HEK293 (cell line): ENCODE results near the gene TYW5.

Source experiments
- KLF10 ChIP-seq: fragments of 450-650 bp; IDR thresholded peaks from 2 replicates; pipeline ENCODE4 v1.5.1; 2018; ENCODE audit warnings: missing biosample characterization, mild to moderate bottlenecking, missing genetic modification characterization
- PRDM2 ChIP-seq: fragments of 450-650 bp; formaldehyde crosslinking; IDR thresholded peaks from 2 replicates; pipeline ENCODE4 v1.5.1; 2016; ENCODE audit warnings: missing biosample characterization, missing genetic modification characterization, borderline replicate concordance
- REST ChIP-seq: fragments of 450-650 bp; formaldehyde crosslinking; IDR thresholded peaks from 2 replicates; pipeline ENCODE4 v1.5.1; 2016; ENCODE audit warnings: missing biosample characterization, missing genetic modification characterization
- ZEB2 ChIP-seq: fragments of 450-650 bp; formaldehyde crosslinking; IDR thresholded peaks from 2 replicates; pipeline ENCODE4 v1.5.1; 2016; ENCODE audit warnings: missing biosample characterization, missing genetic modification characterization
- ZNF174 ChIP-seq: fragments of 450-650 bp; formaldehyde crosslinking; IDR thresholded peaks from 2 replicates; pipeline ENCODE4 v1.5.0; 2017; ENCODE audit warnings: missing biosample characterization, mild to moderate bottlenecking, missing genetic modification characterization
- ZNF24 ChIP-seq: fragments of 450-650 bp; formaldehyde crosslinking; IDR thresholded peaks from 2 replicates; pipeline ENCODE4 v1.5.1; 2016; ENCODE audit warnings: missing biosample characterization, missing genetic modification characterization
- ZNF623 ChIP-seq: fragments of 450-650 bp; formaldehyde crosslinking; IDR thresholded peaks from 2 replicates; pipeline ENCODE4 v1.5.1; 2016; ENCODE audit warnings: missing biosample characterization, missing genetic modification characterization
- ZNF707 ChIP-seq: fragments of 450-650 bp; formaldehyde crosslinking; IDR thresholded peaks from 2 replicates; pipeline ENCODE4 v1.5.1; 2016; ENCODE audit warnings: missing biosample characterization, missing genetic modification characterization
- TF ChIP-seq, protein P1 (sequence below): fragments of 450-650 bp; formaldehyde crosslinking; IDR thresholded peaks from 2 replicates; pipeline ENCODE4 v1.5.1; 2016; ENCODE audit warnings: missing biosample characterization, missing genetic modification characterization
- TF ChIP-seq, protein P2 (sequence below): fragments of 450-650 bp; formaldehyde crosslinking; IDR thresholded peaks from 2 replicates; pipeline ENCODE4 v1.5.1; 2017; ENCODE audit warnings: missing biosample characterization, missing genetic modification characterization

DNA sequence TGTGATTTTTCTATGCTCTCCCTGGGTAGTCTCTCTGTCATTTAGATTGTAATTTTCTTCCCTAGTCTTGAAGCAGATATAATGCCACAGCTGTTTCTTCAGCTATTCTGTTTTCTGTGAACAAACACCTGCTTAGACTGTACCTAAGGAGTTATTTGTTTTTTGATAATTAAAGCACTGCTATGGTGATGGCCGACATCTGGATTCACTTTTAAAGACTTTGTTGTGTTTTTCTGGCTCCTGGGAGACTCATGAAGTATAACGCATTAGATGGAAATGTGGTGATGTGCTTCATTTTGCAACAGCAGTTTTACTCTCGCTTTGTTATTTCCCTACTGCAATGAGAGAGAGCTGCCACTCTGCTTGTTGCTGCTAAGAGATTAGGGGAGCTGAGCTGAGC lies 59.9 kb downstream of the TYW5 start:
- TF ChIP-seq ZNF707 (tag by site-specific recombination) (no peak), PRDM2 (no peak), KLF10 (tag by site-specific recombination) (no peak), ZNF623 (tag by site-specific recombination) (no peak), ZNF174 (tag by site-specific recombination) (no peak), REST (tag by site-specific recombination) (no peak), ZNF24 (no peak), ZEB2 (tag by site-specific recombination) (no peak)
- TF ChIP-seq, protein P1, sequence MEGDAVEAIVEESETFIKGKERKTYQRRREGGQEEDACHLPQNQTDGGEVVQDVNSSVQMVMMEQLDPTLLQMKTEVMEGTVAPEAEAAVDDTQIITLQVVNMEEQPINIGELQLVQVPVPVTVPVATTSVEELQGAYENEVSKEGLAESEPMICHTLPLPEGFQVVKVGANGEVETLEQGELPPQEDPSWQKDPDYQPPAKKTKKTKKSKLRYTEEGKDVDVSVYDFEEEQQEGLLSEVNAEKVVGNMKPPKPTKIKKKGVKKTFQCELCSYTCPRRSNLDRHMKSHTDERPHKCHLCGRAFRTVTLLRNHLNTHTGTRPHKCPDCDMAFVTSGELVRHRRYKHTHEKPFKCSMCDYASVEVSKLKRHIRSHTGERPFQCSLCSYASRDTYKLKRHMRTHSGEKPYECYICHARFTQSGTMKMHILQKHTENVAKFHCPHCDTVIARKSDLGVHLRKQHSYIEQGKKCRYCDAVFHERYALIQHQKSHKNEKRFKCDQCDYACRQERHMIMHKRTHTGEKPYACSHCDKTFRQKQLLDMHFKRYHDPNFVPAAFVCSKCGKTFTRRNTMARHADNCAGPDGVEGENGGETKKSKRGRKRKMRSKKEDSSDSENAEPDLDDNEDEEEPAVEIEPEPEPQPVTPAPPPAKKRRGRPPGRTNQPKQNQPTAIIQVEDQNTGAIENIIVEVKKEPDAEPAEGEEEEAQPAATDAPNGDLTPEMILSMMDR (tag by site-specific recombination) = no peak
- TF ChIP-seq, protein P2, sequence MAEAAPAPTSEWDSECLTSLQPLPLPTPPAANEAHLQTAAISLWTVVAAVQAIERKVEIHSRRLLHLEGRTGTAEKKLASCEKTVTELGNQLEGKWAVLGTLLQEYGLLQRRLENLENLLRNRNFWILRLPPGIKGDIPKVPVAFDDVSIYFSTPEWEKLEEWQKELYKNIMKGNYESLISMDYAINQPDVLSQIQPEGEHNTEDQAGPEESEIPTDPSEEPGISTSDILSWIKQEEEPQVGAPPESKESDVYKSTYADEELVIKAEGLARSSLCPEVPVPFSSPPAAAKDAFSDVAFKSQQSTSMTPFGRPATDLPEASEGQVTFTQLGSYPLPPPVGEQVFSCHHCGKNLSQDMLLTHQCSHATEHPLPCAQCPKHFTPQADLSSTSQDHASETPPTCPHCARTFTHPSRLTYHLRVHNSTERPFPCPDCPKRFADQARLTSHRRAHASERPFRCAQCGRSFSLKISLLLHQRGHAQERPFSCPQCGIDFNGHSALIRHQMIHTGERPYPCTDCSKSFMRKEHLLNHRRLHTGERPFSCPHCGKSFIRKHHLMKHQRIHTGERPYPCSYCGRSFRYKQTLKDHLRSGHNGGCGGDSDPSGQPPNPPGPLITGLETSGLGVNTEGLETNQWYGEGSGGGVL (tag by site-specific recombination) = no peak
